Esophagus squamous epithelium (tissue), 4 donors: ENCODE measurements around the gene B3GNT7.

Experiments used
- CTCF ChIP-seq, 6 experiments: fragments of 450-650 bp in 4 of 6; fragments of 200-600 bp in 2 of 6; sonication (generic) in 2 of 6; IDR thresholded peaks; one replicate each; pipeline ENCODE4 v1.5.1; 2016 to 2019; ENCODE audit warnings: antibody characterized with exemption in 6 of 6, mild to moderate bottlenecking in 4 of 6, moderate library complexity in 4 of 6
- POLR2A ChIP-seq, 4 donors: fragments of 450-650 bp; IDR thresholded peaks; one replicate each; pipeline ENCODE4 v1.6.1; 2017; ENCODE audit warnings: antibody characterized with exemption in 4 of 4, mild to moderate bottlenecking in 4 of 4, moderate library complexity in 3 of 4

- TF ChIP-seq CTCF (IDR thresholded peaks at IDR 0.05) (no peak), POLR2A (IDR thresholded peaks at IDR 0.05) (no peak)
These were observed 22.3 kb upstream of the B3GNT7 start for GRCh38 chr2:231373184-231373583.
